Neural cell (in vitro differentiated cells): ENCODE measurements around the gene TAF1C. TPM values are rescaled to one million over a fixed set of nuclear protein-coding genes. Genes with fewer than 3 reads are reported as not detected.

Experiments
- H2AFZ ChIP-seq: fragments of 200-600, 300-800 bp; sonication (generic), shearing (Covaris generic); 2 replicates; pipeline ENCODE4 v1.6.0; 2014; ENCODE audit warnings: low read depth, mild to moderate bottlenecking, antibody characterized with exemption, low read length, moderate library complexity
- H3F3A ChIP-seq: fragments of 200-600 bp; shearing (Covaris generic); 2 replicates; pipeline ENCODE4 v1.6.1; 2016; ENCODE audit warnings: mild to moderate bottlenecking, moderate library complexity, mixed read lengths, antibody characterized with exemption, low read length; ENCODE audit not compliant: insufficient read depth, poor library complexity, severe bottlenecking
- H3K27ac ChIP-seq: fragments of 200-600, 300-800 bp; sonication (generic), shearing (Covaris generic); 2 replicates; pipeline ENCODE4 v1.5.1; 2014; ENCODE audit warnings: mild to moderate bottlenecking, low read length, moderate library complexity
- H3K27me3 ChIP-seq: fragments of 300-800, 200-600 bp; sonication (generic), shearing (Covaris generic); 2 replicates; pipeline ENCODE4 v1.6.0; 2014; ENCODE audit warnings: mild to moderate bottlenecking, low read depth, low read length, moderate library complexity; ENCODE audit not compliant: insufficient read depth
- H3K36me3 ChIP-seq: fragments of 300-800, 200-600 bp; sonication (generic), shearing (Covaris generic); 2 replicates; pipeline ENCODE4 v1.5.1; 2014; ENCODE audit warnings: mild to moderate bottlenecking, antibody characterized with exemption, low read length, moderate library complexity; ENCODE audit not compliant: insufficient read depth
- H3K4me2 ChIP-seq: fragments of 300-800, 200-600 bp; sonication (generic), shearing (Covaris generic); 2 replicates; pipeline ENCODE4 v1.6.0; 2014; ENCODE audit warnings: mild to moderate bottlenecking, low read length
- H3K4me3 ChIP-seq: fragments of 300-800, 200-600 bp; sonication (generic), shearing (Covaris generic); 2 replicates; pipeline ENCODE4 v1.5.1; 2014; ENCODE audit warnings: mild to moderate bottlenecking, low read length, moderate library complexity
- H3K79me2 ChIP-seq: fragments of 200-600 bp; shearing (Covaris generic); replicated peaks from 2 replicates; pipeline ENCODE4 v1.6.0; 2014; ENCODE audit warnings: mild to moderate bottlenecking, low read length, moderate library complexity; ENCODE audit not compliant: insufficient read depth
- H3K9ac ChIP-seq: fragments of 300-800, 200-600 bp; sonication (generic), shearing (Covaris generic); 2 replicates; pipeline ENCODE4 v1.6.1; 2016; ENCODE audit warnings: mild to moderate bottlenecking, low read length, mixed read lengths
- H3K9me2 ChIP-seq: fragments of 200-600 bp; shearing (Covaris generic); 2 replicates; pipeline ENCODE4 v1.6.1; 2016; ENCODE audit warnings: mild to moderate bottlenecking, low read length, mixed read lengths; ENCODE audit not compliant: insufficient read depth
- H3K9me3 ChIP-seq: fragments of 200-600, 300-800 bp; sonication (generic), shearing (Covaris generic); 2 replicates; pipeline ENCODE4 v1.6.1; 2016; ENCODE audit warnings: mild to moderate bottlenecking, mixed run types, low read length, moderate library complexity, mixed read lengths
- H4K20me1 ChIP-seq: fragments of 200-600 bp; shearing (Covaris generic); 2 replicates; pipeline ENCODE4 v1.6.1; 2016; ENCODE audit warnings: mild to moderate bottlenecking, mixed run types; ENCODE audit not compliant: insufficient read depth
- EP300 ChIP-seq: fragments of 450-650 bp; conservative IDR thresholded peaks from 2 replicates; pipeline ENCODE4 v1.6.1; 2014; ENCODE audit warnings: antibody characterized with exemption, mild to moderate bottlenecking, moderate library complexity; ENCODE audit not compliant: poor library complexity, severe bottlenecking
- EZH2 ChIP-seq: fragments of 200-600, 300-800 bp; shearing (Covaris generic), sonication (generic); IDR thresholded peaks from 2 replicates; pipeline ENCODE4 v1.6.1; 2014; ENCODE audit warnings: antibody characterized with exemption, low read length, borderline replicate concordance, mild to moderate bottlenecking; ENCODE audit not compliant: insufficient read depth, poor library complexity, severe bottlenecking
- MXI1 ChIP-seq: fragments of 450-650 bp; conservative IDR thresholded peaks from 2 replicates; pipeline ENCODE4 v1.6.1; 2014; ENCODE audit warnings: antibody characterized with exemption, mild to moderate bottlenecking; ENCODE audit not compliant: poor library complexity, severe bottlenecking
- POLR2AphosphoS5 ChIP-seq: IDR thresholded peaks from 2 replicates; pipeline ENCODE4 v1.6.1; 2012
- RAD21 ChIP-seq: fragments of 450-650 bp; conservative IDR thresholded peaks from 2 replicates; pipeline ENCODE4 v1.6.1; 2014; ENCODE audit warnings: antibody characterized with exemption, mild to moderate bottlenecking, moderate library complexity
- SMC3 ChIP-seq: fragments of 450-650 bp; conservative IDR thresholded peaks from 2 replicates; pipeline ENCODE4 v1.6.1; 2014; ENCODE audit warnings: antibody characterized with exemption, mild to moderate bottlenecking, moderate library complexity; ENCODE audit not compliant: poor library complexity
- TAF1 ChIP-seq: IDR thresholded peaks from 2 replicates; pipeline ENCODE4 v1.6.1; 2012; ENCODE audit warnings: low read depth
- polyA minus RNA-seq: library from RNA; depleted of rRNA, polyadenylated mRNA; stranded (reverse); fragments of >200 nt; gene quantifications from 2 replicates; pipeline ENCODE4 v1.2.3, GENCODE V29; 2014
- polyA plus RNA-seq: library from polyadenylated mRNA; depleted of rRNA; stranded (reverse); fragments of >200 nt; gene quantifications from 2 replicates; pipeline ENCODE4 v1.2.3, GENCODE V29; 2014
- TF ChIP-seq, protein P1 (sequence below): fragments of 450-650 bp; IDR thresholded peaks from 2 replicates; pipeline ENCODE4 v1.5.1; 2014; ENCODE audit warnings: antibody characterized with exemption, mild to moderate bottlenecking, moderate library complexity; ENCODE audit not compliant: poor library complexity, severe bottlenecking
- TF ChIP-seq, protein P2 (sequence below): IDR thresholded peaks from 2 replicates; pipeline ENCODE4 v1.6.1; 2012; ENCODE audit warnings: borderline replicate concordance

Gene TAF1C, protein sequence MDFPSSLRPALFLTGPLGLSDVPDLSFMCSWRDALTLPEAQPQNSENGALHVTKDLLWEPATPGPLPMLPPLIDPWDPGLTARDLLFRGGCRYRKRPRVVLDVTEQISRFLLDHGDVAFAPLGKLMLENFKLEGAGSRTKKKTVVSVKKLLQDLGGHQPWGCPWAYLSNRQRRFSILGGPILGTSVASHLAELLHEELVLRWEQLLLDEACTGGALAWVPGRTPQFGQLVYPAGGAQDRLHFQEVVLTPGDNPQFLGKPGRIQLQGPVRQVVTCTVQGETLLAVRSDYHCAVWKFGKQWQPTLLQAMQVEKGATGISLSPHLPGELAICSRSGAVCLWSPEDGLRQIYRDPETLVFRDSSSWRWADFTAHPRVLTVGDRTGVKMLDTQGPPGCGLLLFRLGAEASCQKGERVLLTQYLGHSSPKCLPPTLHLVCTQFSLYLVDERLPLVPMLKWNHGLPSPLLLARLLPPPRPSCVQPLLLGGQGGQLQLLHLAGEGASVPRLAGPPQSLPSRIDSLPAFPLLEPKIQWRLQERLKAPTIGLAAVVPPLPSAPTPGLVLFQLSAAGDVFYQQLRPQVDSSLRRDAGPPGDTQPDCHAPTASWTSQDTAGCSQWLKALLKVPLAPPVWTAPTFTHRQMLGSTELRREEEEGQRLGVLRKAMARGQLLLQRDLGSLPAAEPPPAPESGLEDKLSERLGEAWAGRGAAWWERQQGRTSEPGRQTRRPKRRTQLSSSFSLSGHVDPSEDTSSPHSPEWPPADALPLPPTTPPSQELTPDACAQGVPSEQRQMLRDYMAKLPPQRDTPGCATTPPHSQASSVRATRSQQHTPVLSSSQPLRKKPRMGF
- polyA plus RNA-seq (25.5 and 43.3 TPM in 2 replicates), polyA minus RNA-seq (39.9 and 41.6 TPM in 2 replicates)

DNA sequence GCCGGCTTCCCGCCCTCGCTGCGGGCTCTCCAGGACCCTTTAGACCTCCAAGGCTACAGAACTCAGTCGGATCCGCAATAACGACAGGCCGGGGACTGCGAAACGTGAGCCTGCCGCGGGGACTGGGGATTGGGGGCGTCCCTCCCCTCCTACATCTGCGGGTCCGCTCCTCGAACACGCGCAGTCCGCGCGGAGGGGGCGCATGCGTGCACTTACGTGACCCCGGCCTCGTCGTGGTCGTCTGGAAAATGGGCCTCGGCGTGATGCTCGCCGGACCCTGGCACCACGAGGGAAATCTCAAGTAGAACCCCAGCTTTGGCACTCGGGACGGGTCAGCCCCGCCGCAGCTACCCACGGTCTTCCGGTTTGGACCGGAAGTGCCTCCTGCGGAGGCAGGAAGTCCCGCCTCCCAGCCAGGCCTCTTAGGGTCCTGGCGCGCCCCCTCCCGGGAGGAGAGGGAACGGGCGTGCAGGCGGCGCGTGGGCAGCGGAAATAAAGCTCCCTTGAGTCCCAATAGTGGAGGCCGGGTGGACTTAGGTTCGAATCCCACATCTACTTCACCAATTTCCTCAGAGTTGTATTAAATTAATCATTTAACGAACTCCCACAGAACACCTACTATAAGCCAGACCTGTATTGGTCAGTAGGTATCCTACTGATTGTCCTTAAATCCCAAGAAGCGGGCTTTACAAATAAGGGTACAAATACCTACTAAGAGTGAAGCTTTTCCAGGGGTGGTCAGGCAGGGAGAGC lies at the start of gene TAF1C:
Gene TAF1C, minus strand, starts transcription at position 373 of the 753 bp plus-strand sequence. CDS start 2,069 bp downstream, outside the sequence.
- no peaks in the 10 kb centered on the region for H3K36me3 ChIP-seq
- H3K9me3 ChIP-seq = no peaks in the 10 kb centered on the region
- peak within 1 kb of the TSS; percentile 51 for H3K4me2 ChIP-seq
- H4K20me1 ChIP-seq = no peaks in the 10 kb centered on the region
- TF ChIP-seq POLR2AphosphoS5 (peak; percentile 76), TAF1 (peak; percentile 57), EZH2 (no peak), EP300 (peak; percentile 36), RAD21 (peak; percentile 85), MXI1 (peak; percentile 96), SMC3 (peak; percentile 83)
- TF ChIP-seq, protein P1, sequence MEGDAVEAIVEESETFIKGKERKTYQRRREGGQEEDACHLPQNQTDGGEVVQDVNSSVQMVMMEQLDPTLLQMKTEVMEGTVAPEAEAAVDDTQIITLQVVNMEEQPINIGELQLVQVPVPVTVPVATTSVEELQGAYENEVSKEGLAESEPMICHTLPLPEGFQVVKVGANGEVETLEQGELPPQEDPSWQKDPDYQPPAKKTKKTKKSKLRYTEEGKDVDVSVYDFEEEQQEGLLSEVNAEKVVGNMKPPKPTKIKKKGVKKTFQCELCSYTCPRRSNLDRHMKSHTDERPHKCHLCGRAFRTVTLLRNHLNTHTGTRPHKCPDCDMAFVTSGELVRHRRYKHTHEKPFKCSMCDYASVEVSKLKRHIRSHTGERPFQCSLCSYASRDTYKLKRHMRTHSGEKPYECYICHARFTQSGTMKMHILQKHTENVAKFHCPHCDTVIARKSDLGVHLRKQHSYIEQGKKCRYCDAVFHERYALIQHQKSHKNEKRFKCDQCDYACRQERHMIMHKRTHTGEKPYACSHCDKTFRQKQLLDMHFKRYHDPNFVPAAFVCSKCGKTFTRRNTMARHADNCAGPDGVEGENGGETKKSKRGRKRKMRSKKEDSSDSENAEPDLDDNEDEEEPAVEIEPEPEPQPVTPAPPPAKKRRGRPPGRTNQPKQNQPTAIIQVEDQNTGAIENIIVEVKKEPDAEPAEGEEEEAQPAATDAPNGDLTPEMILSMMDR = peak; percentile 99
- TF ChIP-seq, protein P2, sequence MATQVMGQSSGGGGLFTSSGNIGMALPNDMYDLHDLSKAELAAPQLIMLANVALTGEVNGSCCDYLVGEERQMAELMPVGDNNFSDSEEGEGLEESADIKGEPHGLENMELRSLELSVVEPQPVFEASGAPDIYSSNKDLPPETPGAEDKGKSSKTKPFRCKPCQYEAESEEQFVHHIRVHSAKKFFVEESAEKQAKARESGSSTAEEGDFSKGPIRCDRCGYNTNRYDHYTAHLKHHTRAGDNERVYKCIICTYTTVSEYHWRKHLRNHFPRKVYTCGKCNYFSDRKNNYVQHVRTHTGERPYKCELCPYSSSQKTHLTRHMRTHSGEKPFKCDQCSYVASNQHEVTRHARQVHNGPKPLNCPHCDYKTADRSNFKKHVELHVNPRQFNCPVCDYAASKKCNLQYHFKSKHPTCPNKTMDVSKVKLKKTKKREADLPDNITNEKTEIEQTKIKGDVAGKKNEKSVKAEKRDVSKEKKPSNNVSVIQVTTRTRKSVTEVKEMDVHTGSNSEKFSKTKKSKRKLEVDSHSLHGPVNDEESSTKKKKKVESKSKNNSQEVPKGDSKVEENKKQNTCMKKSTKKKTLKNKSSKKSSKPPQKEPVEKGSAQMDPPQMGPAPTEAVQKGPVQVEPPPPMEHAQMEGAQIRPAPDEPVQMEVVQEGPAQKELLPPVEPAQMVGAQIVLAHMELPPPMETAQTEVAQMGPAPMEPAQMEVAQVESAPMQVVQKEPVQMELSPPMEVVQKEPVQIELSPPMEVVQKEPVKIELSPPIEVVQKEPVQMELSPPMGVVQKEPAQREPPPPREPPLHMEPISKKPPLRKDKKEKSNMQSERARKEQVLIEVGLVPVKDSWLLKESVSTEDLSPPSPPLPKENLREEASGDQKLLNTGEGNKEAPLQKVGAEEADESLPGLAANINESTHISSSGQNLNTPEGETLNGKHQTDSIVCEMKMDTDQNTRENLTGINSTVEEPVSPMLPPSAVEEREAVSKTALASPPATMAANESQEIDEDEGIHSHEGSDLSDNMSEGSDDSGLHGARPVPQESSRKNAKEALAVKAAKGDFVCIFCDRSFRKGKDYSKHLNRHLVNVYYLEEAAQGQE = no peak
- H3K27me3 ChIP-seq = no peaks in the 10 kb centered on the region
- H3F3A ChIP-seq = no peaks in the 10 kb centered on the region
- H3K27ac ChIP-seq = peak within 1 kb of the TSS; percentile 60
- peak within 1 kb of the TSS; percentile 99 for H3K4me3 ChIP-seq
- H3K9me2 ChIP-seq = no peaks in the 10 kb centered on the region
- H2AFZ ChIP-seq = peak within 1 kb of the TSS; percentile 96
- H3K79me2 ChIP-seq = peaks cover 20% of the 10 kb centered on the region
- H3K9ac ChIP-seq = peak within 1 kb of the TSS; percentile 85
